GM18861 (cell line): Measurements from ENCODE around the gene MMP26.
"Not testable (repeated sequence)": the region's sequence is repeated elsewhere in the genome, so short reads cannot be mapped to it uniquely, and the experiment has no call there.

Experiments
- ATAC-seq: cut with Tn5 transposase; IDR thresholded peaks from one replicate; pipeline ENCODE4 v1.9.1; 2021; ENCODE audit not compliant: unreplicated experiment

The MMP26 gene

DNA sequence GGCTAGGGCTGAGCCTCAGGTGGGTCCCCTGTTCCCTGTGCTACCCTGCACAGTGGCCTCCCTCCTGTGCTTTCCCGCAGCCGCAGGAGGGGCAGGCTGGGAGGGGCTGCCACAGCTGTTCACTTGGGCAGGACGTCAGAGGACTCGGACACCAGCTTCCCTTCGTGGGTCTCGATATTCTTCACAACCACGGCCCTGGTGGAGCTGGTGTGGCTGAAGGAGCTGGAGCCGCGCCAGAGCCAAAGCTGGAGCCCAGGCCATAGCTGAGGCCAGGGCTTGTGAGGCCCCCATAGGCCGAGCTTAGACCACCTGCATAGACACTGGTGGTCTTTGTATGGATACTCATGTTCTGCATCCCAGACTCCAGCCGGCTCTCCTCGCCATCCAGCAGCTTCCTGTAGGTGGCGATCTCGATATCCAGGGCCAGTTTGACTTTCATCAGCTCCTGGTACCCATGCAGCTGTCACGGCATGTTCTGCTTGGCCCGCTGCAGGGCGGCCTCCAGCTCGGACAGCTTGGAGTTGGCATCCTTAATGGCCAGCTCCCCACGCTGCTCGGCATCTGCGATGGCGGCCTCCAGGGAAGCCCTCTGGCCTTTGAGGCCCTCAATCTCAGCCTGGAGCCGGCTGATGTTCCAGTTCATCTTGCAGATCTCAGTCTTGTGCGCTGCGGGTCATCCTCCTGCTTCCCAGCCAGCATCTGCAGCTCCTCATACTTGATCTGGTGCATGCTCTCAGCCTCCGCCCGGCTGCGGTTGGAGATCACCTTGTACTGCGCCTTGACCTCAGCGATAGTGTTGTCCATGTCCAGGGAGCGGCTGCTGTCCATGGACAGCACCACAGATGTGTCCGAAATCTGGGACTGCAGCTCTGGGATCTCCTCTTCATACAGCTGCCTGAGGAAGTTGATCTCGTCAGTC, 18.3 kb downstream of the MMP26 start:
- not testable (repeated sequence) for ATAC-seq

DNA sequence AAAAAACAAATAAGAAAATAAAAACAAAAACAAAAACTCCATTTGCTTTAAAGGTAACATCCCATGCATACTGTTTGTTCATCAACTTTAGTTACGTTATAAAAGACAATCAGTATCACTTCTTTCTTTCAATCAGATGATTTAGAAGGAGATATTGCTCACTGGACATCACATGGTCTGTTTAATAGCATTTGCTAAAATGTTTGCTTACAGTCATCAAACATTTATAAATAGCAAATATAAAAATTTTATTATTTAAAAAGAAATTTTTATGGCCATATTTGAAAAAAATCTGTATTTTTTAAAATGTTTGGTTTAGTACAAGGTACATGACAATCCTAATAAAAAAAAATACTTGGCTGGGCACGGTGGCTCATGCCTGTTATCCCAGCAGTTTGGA, 22.6 kb downstream of the MMP26 start:
- ATAC-seq = no peak

DNA sequence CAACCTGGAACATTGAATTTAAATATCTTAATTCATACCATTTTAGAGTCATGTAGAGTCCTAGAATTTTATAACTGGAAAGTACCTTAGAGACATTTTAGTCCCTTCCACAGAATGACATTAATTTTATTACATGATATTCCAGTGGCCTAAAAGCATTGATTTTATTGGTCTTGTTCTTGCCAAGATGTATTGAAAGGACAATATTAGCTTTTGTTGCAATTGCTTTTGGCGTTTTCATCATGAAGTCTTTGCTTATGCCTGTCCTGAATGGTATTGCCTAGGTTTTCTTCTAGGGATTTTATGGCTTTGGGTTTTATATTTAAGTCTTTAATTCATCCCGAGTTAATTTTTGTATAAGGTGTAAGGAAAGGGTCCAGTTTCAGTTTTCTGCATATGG, 36.2 kb downstream of the MMP26 start:
- ATAC-seq = no peak

DNA sequence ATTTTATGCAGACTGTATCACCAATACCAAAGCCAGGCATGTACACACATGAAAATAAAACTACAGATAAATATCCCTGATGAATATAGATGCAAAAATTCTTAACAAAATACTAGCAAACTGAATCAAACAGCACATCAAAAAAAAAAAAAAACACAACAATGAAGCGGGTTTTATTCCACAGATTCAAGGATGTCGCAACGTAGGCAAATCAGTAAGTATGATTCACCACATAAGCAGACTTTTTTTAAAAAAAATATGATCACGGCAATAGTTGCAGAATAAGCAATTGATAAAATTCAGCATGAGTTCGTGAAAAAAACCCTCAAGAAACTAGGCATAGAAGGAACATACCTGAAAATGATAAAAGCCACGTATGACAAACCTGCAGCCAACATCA, 43.9 kb downstream of the MMP26 start:
- ATAC-seq = no peak

DNA sequence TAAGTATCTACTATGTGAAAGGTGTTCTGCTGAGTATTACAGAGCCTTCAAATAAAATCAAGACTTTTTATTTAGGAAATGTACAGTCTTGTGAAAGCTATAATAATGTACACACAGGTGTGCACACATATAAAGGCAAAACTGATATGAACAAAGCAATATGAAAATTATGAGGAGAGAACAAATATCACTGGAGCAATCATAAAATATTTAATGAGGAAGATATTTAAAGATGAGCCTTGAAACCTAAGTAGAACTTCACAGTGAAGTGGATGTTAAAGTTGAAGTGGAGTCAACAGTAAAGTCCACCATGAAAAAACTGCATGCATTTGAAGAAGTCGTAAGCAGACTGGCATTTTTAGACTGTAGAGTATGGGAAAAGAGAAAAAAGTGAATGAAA, 46.6 kb downstream of the MMP26 start:
- no peak for ATAC-seq
